HG02938 (cell line): Measurements from ENCODE around the gene UGT2B10.
"Not testable (repeated sequence)": the region's sequence is repeated elsewhere in the genome, so short reads cannot be mapped to it uniquely, and the experiment has no call there.

ENCODE experiments used
- ATAC-seq: cut with Tn5 transposase; IDR thresholded peaks from one replicate; pipeline ENCODE4 v1.9.1; 2021; ENCODE audit warnings: mild to moderate bottlenecking, moderate library complexity; ENCODE audit not compliant: unreplicated experiment

Gene UGT2B10

DNA sequence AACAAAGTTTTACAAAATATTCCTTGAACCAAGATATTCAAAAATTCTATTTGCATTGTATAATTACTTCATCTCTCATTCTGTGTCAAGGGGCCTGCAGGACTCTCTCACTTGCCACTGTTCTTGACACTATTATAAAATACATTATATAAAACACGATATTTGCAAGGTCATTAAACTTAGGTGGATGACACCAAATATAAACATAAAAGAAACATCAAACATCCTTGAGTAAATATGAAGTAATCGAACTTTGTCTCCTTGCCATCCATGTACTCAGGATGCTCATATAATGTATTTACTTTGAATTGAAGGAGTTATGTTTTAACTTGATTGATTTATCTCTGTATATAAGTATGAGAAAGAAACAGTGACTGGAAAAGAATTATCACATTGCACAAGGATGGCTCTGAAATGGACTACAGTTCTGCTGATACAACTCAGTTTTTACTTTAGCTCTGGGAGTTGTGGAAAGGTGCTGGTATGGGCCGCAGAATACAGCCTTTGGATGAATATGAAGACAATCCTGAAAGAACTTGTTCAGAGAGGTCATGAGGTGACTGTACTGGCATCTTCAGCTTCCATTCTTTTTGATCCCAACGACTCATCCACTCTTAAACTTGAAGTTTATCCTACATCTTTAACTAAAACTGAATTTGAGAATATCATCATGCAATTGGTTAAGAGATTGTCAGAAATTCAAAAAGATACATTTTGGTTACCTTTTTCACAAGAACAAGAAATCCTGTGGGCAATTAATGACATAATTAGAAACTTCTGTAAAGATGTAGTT lies at the start of gene UGT2B10:
Gene UGT2B10, plus strand, starts transcription at position 378 of the 793 bp plus-strand sequence. Its CDS starts 26 bp downstream, at position 404.
- not testable (repeated sequence) for ATAC-seq

DNA sequence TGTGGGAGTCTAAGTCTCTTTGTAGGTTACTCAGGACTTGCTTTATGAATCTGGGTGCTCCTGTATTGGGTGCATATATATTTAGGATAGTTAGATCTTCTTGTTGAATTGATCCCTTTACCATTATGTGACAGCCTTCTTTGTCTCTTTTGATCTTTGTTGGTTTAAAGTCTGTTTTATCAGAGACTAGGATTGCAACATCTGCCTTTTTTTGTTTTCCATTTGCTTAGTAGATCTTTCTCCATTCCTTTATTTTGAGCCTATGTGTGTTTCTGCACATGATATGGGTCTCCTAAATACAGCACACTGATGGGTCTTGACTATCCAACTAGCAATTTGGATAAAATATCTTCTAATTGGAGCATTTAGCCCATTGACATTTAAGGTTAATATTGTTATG lies 44.0 kb upstream of the UGT2B10 start:
- ATAC-seq, result not testable (repeated sequence)

DNA sequence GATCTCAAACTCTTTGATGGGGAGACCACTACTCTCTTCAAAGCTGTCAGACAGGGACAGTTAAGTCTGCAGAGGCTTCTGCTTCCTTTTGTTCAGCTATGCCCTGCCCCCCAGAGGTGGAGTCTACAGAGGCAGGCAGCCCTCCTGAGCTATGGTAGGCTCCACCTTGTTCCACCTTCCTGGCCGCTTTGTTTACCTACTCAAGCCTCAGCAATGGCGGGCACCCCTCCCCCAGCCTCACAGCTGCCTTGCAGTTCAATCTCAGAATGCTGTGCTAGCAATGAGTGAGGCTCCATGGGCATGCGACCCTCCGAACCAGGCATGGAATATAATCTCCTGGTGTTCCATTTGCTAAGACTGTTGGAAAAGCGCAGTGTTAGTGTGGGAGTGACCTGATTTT lies 42.1 kb upstream of the UGT2B10 start:
- ATAC-seq, result no peak

DNA sequence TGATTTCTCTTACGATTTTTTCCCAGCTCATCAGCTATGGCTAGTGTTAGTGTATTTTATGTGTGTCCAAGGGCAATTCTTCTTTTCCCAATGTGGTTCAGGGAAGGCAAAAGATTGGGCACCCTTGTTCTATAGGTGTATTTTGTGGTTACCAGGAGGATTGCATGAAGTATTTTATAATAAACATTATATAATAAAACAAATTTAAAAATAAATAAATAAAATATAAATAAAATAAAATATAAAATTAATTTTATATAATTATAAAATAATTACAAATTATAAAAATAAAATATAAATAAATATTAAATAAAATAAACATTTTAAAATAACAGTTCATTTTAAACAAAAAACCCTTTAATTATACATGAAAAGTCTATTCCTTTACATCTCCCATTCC lies 35.6 kb upstream of the UGT2B10 start:
- no peak for ATAC-seq

DNA sequence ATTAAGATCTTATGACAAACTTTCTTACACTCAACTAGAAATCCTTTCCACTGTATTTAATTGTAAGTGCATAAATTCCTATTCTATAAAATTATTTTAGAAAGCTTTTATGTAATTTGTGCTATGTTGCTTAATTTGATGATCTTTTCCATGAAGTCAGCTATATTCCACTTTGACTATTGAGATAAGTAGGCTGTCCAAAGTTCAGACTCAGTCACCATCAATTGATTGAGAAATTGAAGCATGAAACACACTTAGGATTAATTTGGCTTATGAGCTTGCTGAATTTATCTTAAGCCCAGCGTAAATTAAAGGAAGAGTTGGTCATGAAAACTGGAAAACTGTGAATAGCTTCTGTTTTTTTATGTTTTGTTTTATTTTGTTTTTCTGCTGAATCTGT lies 18.7 kb upstream of the UGT2B10 start:
- no peak for ATAC-seq

DNA sequence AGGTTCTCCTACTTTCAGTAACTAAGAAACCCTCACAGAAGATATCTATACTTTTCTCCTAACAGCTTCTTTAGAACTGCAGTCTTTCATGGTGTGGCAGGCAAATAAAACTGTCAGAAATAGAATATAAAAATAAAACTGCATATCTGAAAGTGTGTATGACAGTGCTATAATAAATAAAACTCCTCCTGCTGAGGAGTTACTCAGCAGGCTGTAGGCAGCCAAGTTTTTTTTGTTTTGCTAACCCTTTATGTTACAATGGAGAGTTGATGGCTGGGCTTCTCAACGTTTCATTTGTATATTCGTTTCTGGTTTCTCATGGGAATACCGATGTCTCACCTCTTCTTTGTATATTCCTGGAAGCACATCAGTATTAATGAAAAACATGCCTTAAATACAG lies 18.2 kb upstream of the UGT2B10 start:
- no peak for ATAC-seq

DNA sequence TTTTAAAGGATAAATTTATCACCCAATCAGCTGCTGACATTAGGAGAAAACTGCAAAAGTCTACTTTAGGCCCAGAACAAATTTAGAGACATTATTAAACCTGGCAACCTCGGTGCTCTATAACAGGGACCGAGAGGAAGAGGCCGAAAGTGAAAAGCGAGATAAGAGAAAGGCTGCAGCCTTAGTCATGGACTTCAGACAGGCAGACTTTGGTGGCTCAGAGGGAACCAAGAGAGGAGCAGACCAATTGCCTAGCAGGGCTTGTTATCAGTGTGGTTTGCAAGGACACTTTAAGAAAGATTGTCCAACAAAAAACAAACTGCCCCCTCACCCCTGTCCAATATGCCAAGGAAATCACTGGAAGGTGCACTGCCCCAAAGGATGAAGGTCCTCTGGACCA lies 12.8 kb upstream of the UGT2B10 start:
- ATAC-seq, result no peak

DNA sequence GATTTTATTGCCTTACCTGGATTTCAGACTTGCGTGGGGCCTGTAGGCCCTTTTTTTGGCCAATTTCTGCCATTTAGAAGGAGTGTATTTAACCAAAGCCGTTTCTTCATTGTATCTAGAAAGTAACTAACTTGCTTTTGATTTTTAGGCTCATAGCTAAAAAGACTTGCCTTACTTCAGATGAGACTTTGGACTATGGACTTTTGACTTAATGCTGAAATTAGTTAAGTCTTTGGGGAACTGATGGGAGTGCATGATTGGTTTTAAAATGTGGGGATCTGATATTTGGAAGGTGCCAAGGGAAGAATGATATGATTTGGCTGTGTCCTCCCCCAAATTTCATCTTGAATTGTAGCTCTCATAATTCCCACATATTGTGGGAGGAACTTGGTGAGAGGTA lies 7.7 kb upstream of the UGT2B10 start:
- no peak for ATAC-seq

DNA sequence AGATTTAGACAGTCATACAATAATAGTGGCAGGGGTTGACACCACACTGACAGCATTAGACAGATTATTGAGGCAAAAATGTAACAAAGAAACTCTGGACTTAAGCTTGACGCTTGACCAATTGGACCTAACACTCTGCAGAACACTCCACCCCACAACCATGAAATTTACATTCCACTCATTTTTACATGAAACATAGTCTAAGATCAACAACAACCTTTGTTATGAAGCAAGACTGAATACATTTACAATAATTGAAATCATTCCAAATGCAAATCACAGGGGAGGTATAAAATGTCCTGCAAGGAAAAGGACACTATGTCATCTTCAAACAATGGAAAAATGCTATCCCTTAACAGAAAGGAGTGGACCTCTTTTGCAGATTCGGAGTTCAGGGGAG lies 4.9 kb upstream of the UGT2B10 start:
- no peak for ATAC-seq

DNA sequence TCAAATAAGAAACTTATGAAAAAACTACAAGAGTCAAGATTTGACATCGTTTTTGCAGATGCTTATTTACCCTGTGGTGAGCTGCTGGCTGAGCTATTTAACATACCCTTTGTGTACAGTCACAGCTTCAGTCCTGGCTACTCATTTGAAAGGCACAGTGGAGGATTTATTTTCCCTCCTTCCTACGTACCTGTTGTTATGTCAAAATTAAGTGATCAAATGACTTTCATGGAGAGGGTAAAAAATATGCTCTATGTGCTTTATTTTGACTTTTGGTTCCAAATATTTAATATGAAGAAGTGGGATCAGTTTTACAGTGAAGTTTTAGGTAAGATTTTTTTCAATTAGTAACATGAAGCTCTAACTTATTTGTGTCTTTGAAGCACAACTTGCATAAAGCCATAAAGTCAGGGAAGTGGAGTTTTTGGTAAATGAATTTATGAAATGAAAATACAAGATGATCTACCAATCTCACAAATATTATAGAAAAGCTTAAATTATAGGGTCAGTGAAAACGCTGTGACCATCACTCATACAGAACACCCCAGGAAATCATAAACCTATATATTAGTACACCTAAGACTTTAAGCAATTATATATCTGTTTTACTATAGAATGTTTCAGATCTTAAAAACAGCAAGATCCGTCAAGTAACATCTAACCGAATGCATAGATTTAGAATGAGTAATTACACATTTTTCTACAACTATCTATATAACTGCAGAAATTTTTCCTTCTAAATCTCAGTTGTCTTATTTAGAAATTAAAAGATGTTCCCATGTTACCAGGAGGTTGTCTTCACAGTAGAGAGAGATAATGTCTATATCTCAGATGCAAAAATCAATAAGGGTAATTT lies 844 bp downstream of the UGT2B10 start:
- ATAC-seq, result not testable (repeated sequence)

DNA sequence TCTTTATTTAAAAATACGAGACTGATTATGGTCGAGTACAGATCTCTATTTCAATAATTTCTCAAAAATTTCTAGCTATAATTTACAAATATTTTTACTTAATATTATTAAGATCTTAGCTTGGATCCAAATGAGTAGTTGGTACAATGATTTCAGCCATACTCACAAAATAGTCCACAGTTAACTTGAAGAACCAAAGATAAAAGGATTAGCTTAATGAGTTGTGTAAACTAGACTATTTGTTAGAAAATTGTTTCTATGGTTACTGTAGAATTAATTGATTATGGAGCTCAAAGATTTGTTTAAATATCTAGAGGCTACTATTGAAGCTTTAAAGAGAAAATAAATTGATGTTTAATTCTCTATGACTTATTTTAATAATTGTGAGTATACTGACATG lies 1.6 kb downstream of the UGT2B10 start:
- ATAC-seq, result no peak

DNA sequence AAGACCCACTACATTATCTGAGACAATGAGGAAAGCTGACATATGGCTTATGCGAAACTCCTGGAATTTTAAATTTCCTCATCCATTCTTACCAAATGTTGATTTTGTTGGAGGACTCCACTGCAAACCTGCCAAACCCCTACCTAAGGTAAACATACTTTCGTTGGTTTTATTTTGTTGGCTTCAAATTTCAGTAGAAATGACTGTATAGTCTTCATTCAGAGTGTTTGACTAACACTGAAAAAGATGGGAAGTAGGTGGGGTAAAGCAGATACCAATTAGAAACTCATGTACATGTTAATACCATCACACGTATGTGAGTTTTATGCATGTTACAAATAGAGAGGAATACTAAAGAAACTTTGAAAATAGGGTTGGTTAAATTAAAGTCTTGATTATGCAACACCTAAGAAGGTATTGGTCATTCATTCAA lies 2.3 kb downstream of the UGT2B10 start:
- ATAC-seq, result not testable (repeated sequence)

DNA sequence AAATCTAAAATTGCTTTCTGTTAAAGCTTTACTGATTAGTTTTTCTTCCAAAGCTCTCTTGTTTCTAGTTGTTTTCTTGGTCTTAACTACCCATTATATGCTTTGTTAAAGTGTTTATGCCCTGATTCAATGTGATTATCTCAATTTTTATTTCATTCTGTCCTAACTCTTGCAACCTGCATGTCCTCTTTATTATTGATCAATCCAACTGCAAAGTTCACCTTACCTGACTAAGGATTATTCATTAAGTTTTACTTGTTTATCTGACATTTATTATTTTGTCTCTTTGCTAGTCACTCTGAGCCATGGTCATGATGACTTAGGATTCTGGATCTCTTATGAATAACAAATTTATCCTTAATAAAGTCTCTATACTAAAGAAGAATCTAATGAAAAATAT lies 15.8 kb downstream of the UGT2B10 start:
- no peak for ATAC-seq

DNA sequence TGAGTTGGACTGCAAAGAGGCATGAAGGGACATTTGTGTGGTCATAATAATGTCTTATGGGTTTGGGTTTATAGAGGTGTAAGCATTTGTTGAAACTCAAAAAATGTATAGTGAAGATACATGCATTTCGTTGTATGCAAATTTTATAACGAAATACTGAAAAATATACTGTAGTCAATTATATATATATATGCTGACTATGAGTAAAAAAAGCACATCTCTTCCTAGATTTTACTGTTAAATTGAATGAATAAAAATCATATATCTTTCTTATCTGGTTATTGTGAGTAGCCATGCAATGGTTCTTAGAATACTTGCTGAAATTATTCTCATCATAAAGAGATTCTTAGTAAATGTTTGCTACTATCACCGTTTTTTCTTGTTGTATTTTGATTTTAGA lies 34.5 kb downstream of the UGT2B10 start:
- ATAC-seq, result no peak

DNA sequence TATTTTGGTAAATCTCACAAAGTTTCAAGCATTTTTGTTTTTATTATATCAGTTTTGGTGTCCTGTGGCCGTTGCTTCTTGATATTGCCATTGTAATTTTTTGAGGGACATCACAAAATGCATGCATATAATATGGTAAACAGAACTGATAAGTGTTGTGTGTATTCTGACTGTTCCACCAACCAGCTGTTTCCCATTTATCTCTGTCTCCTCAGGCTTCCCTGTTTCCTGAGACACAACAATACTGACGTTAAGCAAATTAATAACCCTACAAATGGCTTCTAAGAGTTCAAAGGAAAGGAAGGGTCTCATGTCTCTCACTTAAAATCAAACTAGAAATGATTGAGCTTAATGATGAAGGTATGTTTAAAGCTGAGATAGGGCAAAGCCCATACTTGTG lies 40.0 kb downstream of the UGT2B10 start:
- no peak for ATAC-seq

DNA sequence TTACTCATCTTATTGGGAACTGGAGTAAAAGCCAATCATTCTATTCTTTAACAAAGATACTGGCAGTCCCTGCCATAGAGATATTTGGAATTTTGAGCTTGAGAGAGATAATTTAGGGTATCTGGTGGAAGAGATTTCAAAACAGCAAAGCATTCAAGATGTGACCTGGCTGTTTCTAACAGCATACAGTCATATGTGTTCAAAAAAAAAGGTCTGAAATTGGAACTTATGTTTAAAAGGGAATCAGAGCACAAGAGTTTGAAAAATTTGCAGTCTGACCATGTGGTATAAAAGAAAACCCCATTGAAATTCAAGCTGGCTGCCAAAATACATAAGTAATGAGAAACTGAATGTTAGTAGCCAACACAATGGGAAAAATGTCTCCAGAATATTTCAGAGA lies 42.2 kb downstream of the UGT2B10 start:
- no peak for ATAC-seq

DNA sequence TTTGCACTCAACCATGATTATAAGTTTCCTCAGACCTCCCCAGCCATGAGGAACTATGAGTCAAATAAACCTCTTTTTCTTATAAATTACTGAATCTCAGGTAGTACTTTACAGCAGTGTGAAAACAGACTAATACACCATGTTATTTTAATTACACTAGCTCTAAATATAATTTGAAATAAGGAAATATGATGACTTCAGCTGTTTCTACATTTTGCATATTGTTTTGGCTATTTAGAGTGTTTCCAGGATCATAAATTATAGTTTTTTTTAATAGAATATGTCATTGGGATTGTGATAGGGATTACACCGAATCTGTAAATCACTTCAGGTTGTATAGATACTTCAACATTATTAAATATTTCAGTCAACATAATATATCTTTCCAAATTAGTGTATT lies 43.9 kb downstream of the UGT2B10 start:
- no peak for ATAC-seq

DNA sequence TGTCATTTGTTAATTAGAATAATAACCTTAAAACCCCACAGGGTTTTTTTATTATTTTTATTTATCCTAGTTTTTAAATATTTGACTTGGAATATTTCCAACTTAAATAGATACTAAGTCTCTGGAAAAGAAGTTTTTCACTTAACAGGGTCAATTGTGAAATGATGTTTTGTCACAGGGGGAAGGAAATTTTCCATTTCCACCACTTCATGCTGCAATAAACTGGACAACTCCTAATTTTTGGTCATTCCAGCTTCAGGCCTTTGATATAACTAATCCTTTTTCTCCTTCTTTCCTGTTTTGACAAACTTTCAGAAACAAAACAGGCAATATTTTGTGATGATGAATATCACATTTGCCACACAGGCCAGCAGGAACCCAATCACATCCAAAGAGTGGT lies 45.3 kb downstream of the UGT2B10 start:
- ATAC-seq, result no peak

DNA sequence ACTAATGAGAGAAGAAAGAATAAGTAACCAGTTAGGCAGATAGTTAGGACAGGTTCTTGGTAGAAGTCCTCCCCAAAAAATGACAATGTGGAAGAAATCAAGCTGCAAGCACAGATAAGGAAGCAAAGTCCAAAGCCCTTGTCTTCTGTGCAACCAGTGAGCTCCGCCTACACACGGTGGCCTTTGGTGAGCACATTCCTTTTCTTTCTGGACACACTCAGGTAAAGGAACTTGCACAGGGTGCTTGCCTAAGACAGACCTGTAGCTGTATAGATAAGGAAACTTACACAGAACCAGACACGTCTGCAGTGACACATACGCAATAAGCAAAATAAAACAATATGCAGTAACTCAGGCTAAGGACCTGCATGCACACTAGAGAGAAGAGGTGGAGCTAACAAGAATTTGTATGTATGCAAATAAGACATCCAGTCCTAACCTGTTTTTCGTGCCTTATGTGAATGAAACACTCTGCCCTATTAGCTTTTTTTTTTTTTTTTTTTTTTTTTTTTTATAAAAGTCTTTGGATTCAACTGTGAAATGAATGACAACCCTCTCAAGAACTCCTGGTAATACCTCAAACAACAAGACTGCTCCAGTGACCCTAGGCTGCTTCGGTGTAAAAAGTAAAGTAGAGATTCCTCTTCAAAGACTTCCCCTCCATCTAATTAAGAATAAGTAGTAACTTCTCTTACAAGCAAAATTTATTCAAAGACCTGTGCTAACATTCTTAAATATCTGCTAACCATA lies 48.8 kb downstream of the UGT2B10 start:
- ATAC-seq, result no peak

DNA sequence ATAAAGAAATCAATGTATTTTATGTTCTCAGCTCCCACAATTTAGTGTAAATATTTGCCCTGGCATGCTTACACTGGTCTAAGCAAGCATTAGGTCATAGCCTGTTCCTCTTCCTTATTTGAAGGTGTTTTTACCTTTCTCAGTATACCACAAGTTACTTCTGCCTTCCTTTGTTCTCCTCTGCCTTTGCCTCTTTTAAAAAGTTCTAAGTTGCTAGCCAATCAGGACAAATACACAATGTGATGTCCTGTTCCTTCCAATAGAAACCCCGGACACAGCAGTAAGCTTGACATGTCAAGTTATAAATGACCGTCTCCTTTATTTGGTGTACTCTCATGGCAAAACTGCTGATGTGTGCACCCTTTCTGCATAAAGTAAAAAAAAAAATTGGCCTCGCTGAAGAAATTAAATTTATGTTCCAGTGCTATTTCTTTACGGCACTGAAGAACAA lies 49.4 kb downstream of the UGT2B10 start:
- no peak for ATAC-seq

DNA sequence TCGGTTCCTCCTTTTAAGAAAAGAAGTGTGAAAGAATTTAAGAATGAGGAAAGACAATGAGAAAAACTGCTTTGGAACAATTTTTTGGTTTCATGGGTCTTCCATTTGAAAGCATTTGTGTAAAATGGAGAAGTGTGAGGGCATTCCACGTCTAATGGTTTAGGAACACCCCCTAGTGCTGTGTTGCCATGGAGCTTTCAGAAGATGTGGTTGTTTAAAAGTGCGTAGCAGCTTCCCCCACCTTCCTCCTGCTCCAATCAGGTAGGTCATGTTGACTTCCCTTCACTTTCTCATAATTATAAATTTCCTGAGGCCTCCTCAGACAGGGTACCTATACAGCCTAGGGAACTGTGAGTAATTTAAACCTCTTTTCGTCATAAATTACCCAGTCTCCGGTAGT lies 50.0 kb downstream of the UGT2B10 start:
- no peak for ATAC-seq
